GM23248 (cell line): ENCODE data around the gene FCN3. TPM values are rescaled to one million over a fixed set of nuclear protein-coding genes. Genes with fewer than 3 reads are reported as not detected.

ENCODE experiments used
- DNase-seq: peaks from one replicate; pipeline ENCODE4 v3.0.0-alpha.2; 2015
- H2AFZ ChIP-seq: fragments of 200-600 bp; sonication (generic); 2 replicates; pipeline ENCODE4 v1.6.1; 2016; ENCODE audit warnings: antibody characterized with exemption
- H3F3A ChIP-seq: fragments of 200-600 bp; sonication (generic); 2 replicates; pipeline ENCODE4 v1.6.1; 2016; ENCODE audit warnings: mild to moderate bottlenecking, antibody characterized with exemption, mixed run types; ENCODE audit not compliant: insufficient read depth
- H3K27ac ChIP-seq: fragments of 200-600 bp; sonication (generic); 2 replicates; pipeline ENCODE4 v1.5.1; 2016; ENCODE audit warnings: mild to moderate bottlenecking
- H3K27me3 ChIP-seq: fragments of 200-600 bp; sonication (generic); replicated peaks from 2 replicates; pipeline ENCODE4 v1.6.1; 2016; ENCODE audit warnings: mild to moderate bottlenecking; ENCODE audit not compliant: insufficient read depth
- H3K36me3 ChIP-seq: fragments of 200-600 bp; sonication (generic); 2 replicates; pipeline ENCODE4 v1.6.1; 2016; ENCODE audit warnings: low read depth, mild to moderate bottlenecking
- H3K4me1 ChIP-seq: fragments of 200-600 bp; sonication (generic); 2 replicates; pipeline ENCODE4 v1.6.1; 2016; ENCODE audit warnings: mild to moderate bottlenecking; ENCODE audit not compliant: insufficient read depth
- H3K4me2 ChIP-seq: fragments of 200-600 bp; sonication (generic); one replicate; pipeline ENCODE4 v1.6.1; 2016; ENCODE audit warnings: mild to moderate bottlenecking; ENCODE audit not compliant: unreplicated experiment
- H3K4me3 ChIP-seq: fragments of 200-600 bp; sonication (generic); 2 replicates; pipeline ENCODE4 v1.5.1; 2016; ENCODE audit warnings: mild to moderate bottlenecking
- H3K79me2 ChIP-seq: fragments of 200-600 bp; sonication (generic); 2 replicates; pipeline ENCODE4 v1.6.1; 2016; ENCODE audit warnings: mild to moderate bottlenecking; ENCODE audit not compliant: insufficient read depth
- H3K9ac ChIP-seq: fragments of 200-600 bp; sonication (generic); 2 replicates; pipeline ENCODE4 v1.6.1; 2016; ENCODE audit warnings: mild to moderate bottlenecking
- H3K9me2 ChIP-seq: fragments of 200-600 bp; sonication (generic); 2 replicates; pipeline ENCODE4 v1.6.1; 2016; ENCODE audit warnings: mixed run types, mild to moderate bottlenecking, moderate library complexity; ENCODE audit not compliant: insufficient read depth
- H3K9me3 ChIP-seq: fragments of 200-600 bp; sonication (generic); one replicate; pipeline ENCODE4 v1.6.1; 2017; ENCODE audit warnings: low read depth
- H4K20me1 ChIP-seq: fragments of 200-600 bp; sonication (generic); 2 replicates; pipeline ENCODE4 v1.6.0; 2016; ENCODE audit not compliant: insufficient read depth
- EZH2 ChIP-seq: fragments of 200-600 bp; sonication (generic); IDR thresholded peaks from 2 replicates; pipeline ENCODE4 v1.6.1; 2018; ENCODE audit warnings: antibody characterized with exemption, mild to moderate bottlenecking; ENCODE audit not compliant: insufficient read depth, poor library complexity, severe bottlenecking
- EZH2phosphoT487 ChIP-seq: fragments of 200-600 bp; sonication (generic); IDR thresholded peaks from 2 replicates; pipeline ENCODE4 v1.6.1; 2018; ENCODE audit warnings: antibody characterized with exemption, moderate library complexity, mild to moderate bottlenecking, low read depth; ENCODE audit not compliant: insufficient read depth
- WGBS, 2 experiments: methylation state at CpG; one replicate each; pipeline ENCODE4 v1.1.6; 2015 to 2017; ENCODE audit warnings: low lambda C conversion rate in 2 of 2, low coverage in 1 of 2; ENCODE audit errors: missing lambda C conversion rate in 2 of 2; 5-methylcytosine and 5-hydroxymethylcytosine counted together
- in situ Hi-C: fragments of 300-500 bp; cut with MboI; formaldehyde crosslinking; loops from 2 replicates; pipeline ENCODE4 v1.15.0; 2020
- polyA plus RNA-seq: library from polyadenylated mRNA; unstranded; fragments of >200 nt; fragmentation: Nextera tagmentation; extraction: Ambion mirVana; gene quantifications from 2 replicates; pipeline ENCODE4 v1.2.1, GENCODE V29; 2016
- total RNA-seq: library from RNA; depleted of rRNA; stranded (reverse); fragments of >200 nt; shearing (Covaris generic); gene quantifications from 2 replicates; pipeline ENCODE4 v1.2.3, GENCODE V29; 2014

FCN3 gene
- total and polyA plus RNA-seq, 2 experiments from 2014 or later: not detected

- Histone ChIP-seq H3K9me3 (no peaks in the 10 kb centered on the region), H3K4me1 (no peaks in the 10 kb centered on the region), H3K27ac (no peak overlapping the region), H4K20me1 (no peaks in the 10 kb centered on the region), H3K36me3 (no peaks in the 10 kb centered on the region), H2AFZ (no peak overlapping the region), H3K4me2 (no peak overlapping the region), H3K4me3 (no peak overlapping the region), H3K27me3 (no peaks in the 10 kb centered on the region), H3F3A (no peaks in the 10 kb centered on the region), H3K9me2 (no peaks in the 10 kb centered on the region), H3K9ac (no peak overlapping the region), H3K79me2 (no peaks in the 10 kb centered on the region)
- TF ChIP-seq EZH2phosphoT487 (no peak), EZH2 (no peak)
- no peak for DNase-seq
- in situ Hi-C loops: no loop called here
- WGBS, 2 experiments: 85 to 89% methylated on average over 11 to 18 of the region's 18 CpGs
Observed at GRCh38 chr1:27381969-27382762, 7.5 kb upstream of the FCN3 start.

- no peak overlapping the region for H2AFZ ChIP-seq
- H3K9ac ChIP-seq: no peak overlapping the region
- no peaks in the 10 kb centered on the region for H4K20me1 ChIP-seq
- no peaks in the 10 kb centered on the region for H3K9me2 ChIP-seq
- TF ChIP-seq EZH2 (no peak), EZH2phosphoT487 (no peak)
- no peaks in the 10 kb centered on the region for H3K79me2 ChIP-seq
- in situ Hi-C loops: no loop called here
- WGBS, 2 experiments: 56 to 60% methylated on average over 12 of the region's 12 CpGs
- H3K4me1 ChIP-seq: no peaks in the 10 kb centered on the region
- no peaks in the 10 kb centered on the region for H3K27me3 ChIP-seq
- no peak overlapping the region for H3K27ac ChIP-seq
- H3K4me2 ChIP-seq: no peak overlapping the region
- H3K9me3 ChIP-seq: no peaks in the 10 kb centered on the region
- no peaks in the 10 kb centered on the region for H3K36me3 ChIP-seq
- no peak for DNase-seq
- no peaks in the 10 kb centered on the region for H3F3A ChIP-seq
- no peak overlapping the region for H3K4me3 ChIP-seq
Observed at GRCh38 chr1:27380766-27381733, 6.4 kb upstream of the FCN3 start.

GRCh38 chr1:27380224-27380623 is 5.6 kb upstream of the FCN3 start:
- H3K4me3 ChIP-seq: no peak overlapping the region
- no peaks in the 10 kb centered on the region for H4K20me1 ChIP-seq
- H3K4me1 ChIP-seq: no peaks in the 10 kb centered on the region
- H3K9ac ChIP-seq: no peak overlapping the region
- no peaks in the 10 kb centered on the region for H3K9me3 ChIP-seq
- no peak overlapping the region for H2AFZ ChIP-seq
- no peaks in the 10 kb centered on the region for H3K27me3 ChIP-seq
- no peaks in the 10 kb centered on the region for H3K79me2 ChIP-seq
- DNase-seq: peak; percentile 50
- in situ Hi-C loops: no loop called here
- no peak overlapping the region for H3K27ac ChIP-seq
- no peak overlapping the region for H3K4me2 ChIP-seq
- no peak for TF ChIP-seq EZH2
- no peak for TF ChIP-seq EZH2phosphoT487
- WGBS, 2 experiments: 49 to 53% methylated on average over 4 of the region's 4 CpGs
- no peaks in the 10 kb centered on the region for H3F3A ChIP-seq
- H3K36me3 ChIP-seq: no peaks in the 10 kb centered on the region
- no peaks in the 10 kb centered on the region for H3K9me2 ChIP-seq

- 50 to 56% methylated on average over 9 to 11 of the region's 11 CpGs for WGBS, 2 experiments
- no peaks in the 10 kb centered on the region for H3K9me2 ChIP-seq
Observed at GRCh38 chr1:27379564-27380122, 5.0 kb upstream of the FCN3 start.

More at GRCh38 chr1:27379564-27380122, 5.0 kb upstream of the FCN3 start:
- no peak overlapping the region for H3K27ac ChIP-seq
- H3K27me3 ChIP-seq: no peaks in the 10 kb centered on the region
- no peaks in the 10 kb centered on the region for H4K20me1 ChIP-seq
- no peaks in the 10 kb centered on the region for H3K79me2 ChIP-seq
- no peak overlapping the region for H3K4me2 ChIP-seq
- H3F3A ChIP-seq: no peaks in the 10 kb centered on the region
- in situ Hi-C loops: no loop called here
- DNase-seq: no peak
- no peak overlapping the region for H3K4me3 ChIP-seq
- TF ChIP-seq EZH2phosphoT487: no peak
- no peak for TF ChIP-seq EZH2
- H3K4me1 ChIP-seq: no peaks in the 10 kb centered on the region
- H2AFZ ChIP-seq: no peak overlapping the region
- no peaks in the 10 kb centered on the region for H3K9me3 ChIP-seq
- no peaks in the 10 kb centered on the region for H3K36me3 ChIP-seq
- no peak overlapping the region for H3K9ac ChIP-seq
